Measurements from ENCODE around the gene CTTNBP2NL. TPM values are rescaled to one million over a fixed set of nuclear protein-coding genes. Genes with fewer than 3 reads are reported as not detected.

The CTTNBP2NL gene
- polyA plus RNA-seq, 3 donors: 1.6 to 4.9 (median 3.0) TPM

- Mint-ChIP-seq H3K27me3 (ENCODE audit: low read depth in 3 of 3) (peaks cover 0 to 1% (median 0%) of the 10 kb centered on the region in 3 donors), H3K9me3 (no peaks in the 10 kb centered on the region), H3K36me3 (peaks cover 0 to 2% of the 10 kb centered on the region in 2 donors), H3K4me1 (no peaks in the 10 kb centered on the region), H3K4me3 (no peak overlapping the region), H3K27ac (no peak overlapping the region)
- H3K9me3 ChIP-seq (replicated peaks in 1 of 2; ENCODE audit: control insufficient read depth in 1 of 2, insufficient read depth in 1 of 2, low read length in 2 of 2): no peaks in the 10 kb centered on the region
- H3K79me2 ChIP-seq (ENCODE audit: insufficient read depth, low read length): no peaks in the 10 kb centered on the region
- no peak overlapping the region for H3K27ac ChIP-seq (ENCODE audit: low read depth in 1 of 2, low read length in 2 of 2)
- H3K4me2 ChIP-seq (replicated peaks; ENCODE audit: extremely low read depth, low read length, poor library complexity, severe bottlenecking): no peak overlapping the region
- no peaks in the 10 kb centered on the region for H3K36me3 ChIP-seq (replicated peaks in 1 of 2; ENCODE audit: control insufficient read depth in 1 of 2, insufficient read depth in 2 of 2, low read length in 2 of 2)
- DNase-seq: no peak
- TF ChIP-seq CTCF (IDR thresholded peaks at IDR 0.05): no peak
- no peak overlapping the region for H3K4me3 ChIP-seq (replicated peaks in 1 of 3; ENCODE audit: low read depth in 2 of 3, low read length in 3 of 3)
- 83% methylated on average over 1 of the region's 1 CpG for WGBS (ENCODE audit: insufficient coverage)
- H3K4me1 ChIP-seq (ENCODE audit: control insufficient read depth in 1 of 2, insufficient read depth in 2 of 2, low read length in 2 of 2): no peaks in the 10 kb centered on the region
- H2AFZ ChIP-seq (ENCODE audit: insufficient read depth, low read depth, low read length, poor library complexity, severe bottlenecking): no peak overlapping the region
- no peaks in the 10 kb centered on the region for H4K20me1 ChIP-seq (ENCODE audit: insufficient read depth, low read length)
- intact Hi-C loops (cut with micrococcal nuclease): no loop called here
- no peak overlapping the region for H3K9ac ChIP-seq (ENCODE audit: insufficient read depth, low read length, poor library complexity, severe bottlenecking)
- no peaks in the 10 kb centered on the region for H3K27me3 ChIP-seq (ENCODE audit: control insufficient read depth in 2 of 2, insufficient read depth in 2 of 2, low read length in 2 of 2)
Observed at GRCh38 chr1:112446411-112446810, 50.4 kb downstream of the CTTNBP2NL start.

GRCh38 chr1:112448904-112449629 is 53.1 kb downstream of the CTTNBP2NL start:
- H4K20me1 ChIP-seq (ENCODE audit: insufficient read depth, low read length): no peaks in the 10 kb centered on the region
- H3K4me3 ChIP-seq (replicated peaks in 1 of 3; ENCODE audit: low read depth in 2 of 3, low read length in 3 of 3): no peak overlapping the region
- H3K9me3 ChIP-seq (replicated peaks in 1 of 2; ENCODE audit: control insufficient read depth in 1 of 2, insufficient read depth in 1 of 2, low read length in 2 of 2): no peaks in the 10 kb centered on the region
- intact Hi-C loops (cut with micrococcal nuclease): no loop called here
- no peaks in the 10 kb centered on the region for H3K36me3 ChIP-seq (replicated peaks in 1 of 2; ENCODE audit: control insufficient read depth in 1 of 2, insufficient read depth in 2 of 2, low read length in 2 of 2)
- H3K27ac ChIP-seq (ENCODE audit: low read depth in 1 of 2, low read length in 2 of 2): no peak overlapping the region
- Mint-ChIP-seq H3K36me3 (peaks cover 0 to 2% of the 10 kb centered on the region in 2 donors), H3K9me3 (no peaks in the 10 kb centered on the region), H3K4me3 (no peak overlapping the region), H3K27ac (no peak overlapping the region), H3K27me3 (ENCODE audit: low read depth in 3 of 3) (no peaks in the 10 kb centered on the region), H3K4me1 (no peaks in the 10 kb centered on the region)
- no peak overlapping the region for H3K4me2 ChIP-seq (replicated peaks; ENCODE audit: extremely low read depth, low read length, poor library complexity, severe bottlenecking)
- no peak for TF ChIP-seq CTCF (IDR thresholded peaks at IDR 0.05)
- no peak overlapping the region for H3K9ac ChIP-seq (ENCODE audit: insufficient read depth, low read length, poor library complexity, severe bottlenecking)
- no peaks in the 10 kb centered on the region for H3K79me2 ChIP-seq (ENCODE audit: insufficient read depth, low read length)
- no peaks in the 10 kb centered on the region for H3K4me1 ChIP-seq (ENCODE audit: control insufficient read depth in 1 of 2, insufficient read depth in 2 of 2, low read length in 2 of 2)
- H3K27me3 ChIP-seq (ENCODE audit: control insufficient read depth in 2 of 2, insufficient read depth in 2 of 2, low read length in 2 of 2): no peaks in the 10 kb centered on the region
- no CpG with 5 or more reads among the region's 8 CpGs for WGBS (ENCODE audit: insufficient coverage)
- H2AFZ ChIP-seq (ENCODE audit: insufficient read depth, low read depth, low read length, poor library complexity, severe bottlenecking): no peak overlapping the region
- DNase-seq: no peak
